WI38 (cell line): Measurements from ENCODE around the gene GAREM1.

Experiments
- H3K4me3 ChIP-seq: 2 replicates; pipeline ENCODE4 v1.5.1; 2011; ENCODE audit warnings: low read depth, mild to moderate bottlenecking, control low read depth, low read length
- CTCF ChIP-seq: IDR thresholded peaks from 2 replicates; pipeline ENCODE4 v1.5.1; 2012; ENCODE audit warnings: low read depth, mild to moderate bottlenecking, control low read depth, low read length

Gene GAREM1

GRCh38 chr18:32358529-32358928 lies 112.2 kb downstream of the GAREM1 start:
- TF ChIP-seq CTCF: no peak
- H3K4me3 ChIP-seq: no peak overlapping the region

- TF ChIP-seq CTCF: 0 out of 2 replicates have a peak, but pooled peaks have one; percentile 9
- H3K4me3 ChIP-seq: no peak overlapping the region
Observed at GRCh38 chr18:32358075-32358474, 112.6 kb downstream of the GAREM1 start.

- no peak for TF ChIP-seq CTCF
- H3K4me3 ChIP-seq: no peak overlapping the region
Observed at GRCh38 chr18:32355896-32356295, 114.8 kb downstream of the GAREM1 start.

- no peak overlapping the region for H3K4me3 ChIP-seq
- no peak for TF ChIP-seq CTCF
Observed at GRCh38 chr18:32354518-32354917, 116.2 kb downstream of the GAREM1 start.

GRCh38 chr18:32353257-32353656 lies 117.4 kb downstream of the GAREM1 start:
- TF ChIP-seq CTCF: no peak
- H3K4me3 ChIP-seq: no peak overlapping the region

- no peak for TF ChIP-seq CTCF
- no peak overlapping the region for H3K4me3 ChIP-seq
Observed at GRCh38 chr18:32351032-32351431, 119.7 kb downstream of the GAREM1 start.

GRCh38 chr18:32349728-32350395 lies 120.8 kb downstream of the GAREM1 start:
- TF ChIP-seq CTCF: no peak
- H3K4me3 ChIP-seq: peak overlapping the region; percentile 50
